ENCODE results near the gene ABCA4.

ABCA4 gene

DNA sequence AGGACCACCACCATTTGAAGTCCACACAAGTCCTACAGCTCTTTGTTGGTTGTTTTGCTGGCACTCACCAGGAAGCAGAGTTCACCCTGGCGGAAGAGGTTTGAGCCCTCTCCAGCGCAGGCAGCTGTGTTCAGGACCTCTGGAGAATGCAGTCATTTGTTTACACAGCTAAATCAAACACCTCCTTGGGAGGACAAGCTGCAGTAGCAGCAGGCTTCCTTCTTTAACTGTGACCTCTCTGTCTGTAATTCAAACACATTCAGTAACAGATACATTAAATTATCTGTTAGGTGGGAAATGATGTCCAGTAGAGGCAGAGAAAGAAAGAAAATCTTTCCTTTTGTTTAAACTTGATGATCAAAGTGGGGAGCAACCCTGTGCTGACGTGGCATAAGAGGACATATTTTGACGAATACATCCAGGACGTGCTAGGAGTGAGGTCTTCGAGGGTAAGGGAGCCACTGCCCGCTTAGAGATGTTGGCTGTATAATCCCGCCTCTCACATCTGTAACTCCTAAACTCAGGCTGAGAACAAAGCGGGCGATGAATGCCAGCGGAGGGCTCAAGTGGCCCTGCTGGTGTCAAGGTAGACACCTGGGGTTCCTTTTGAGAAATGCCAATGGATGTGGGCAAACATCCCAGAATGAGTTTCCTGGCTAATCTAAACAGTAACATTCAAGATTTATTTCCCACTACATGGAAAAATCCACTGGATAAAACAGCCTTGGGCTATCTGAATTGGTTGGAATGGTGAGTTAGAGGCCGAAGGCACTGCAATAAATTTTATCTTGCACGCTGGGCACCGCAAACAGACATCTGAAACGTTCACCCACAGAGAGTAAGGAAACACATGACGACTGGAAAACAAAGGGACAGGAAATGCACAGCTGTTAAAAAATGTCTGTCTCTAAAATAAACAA is 51.7 kb downstream of the ABCA4 start:
- Histone ChIP-seq H3K27ac (peak overlapping the region in 1 of 2 donors; percentile 30), H3K4me3 (no peak overlapping the region)
- TF ChIP-seq, protein P1, sequence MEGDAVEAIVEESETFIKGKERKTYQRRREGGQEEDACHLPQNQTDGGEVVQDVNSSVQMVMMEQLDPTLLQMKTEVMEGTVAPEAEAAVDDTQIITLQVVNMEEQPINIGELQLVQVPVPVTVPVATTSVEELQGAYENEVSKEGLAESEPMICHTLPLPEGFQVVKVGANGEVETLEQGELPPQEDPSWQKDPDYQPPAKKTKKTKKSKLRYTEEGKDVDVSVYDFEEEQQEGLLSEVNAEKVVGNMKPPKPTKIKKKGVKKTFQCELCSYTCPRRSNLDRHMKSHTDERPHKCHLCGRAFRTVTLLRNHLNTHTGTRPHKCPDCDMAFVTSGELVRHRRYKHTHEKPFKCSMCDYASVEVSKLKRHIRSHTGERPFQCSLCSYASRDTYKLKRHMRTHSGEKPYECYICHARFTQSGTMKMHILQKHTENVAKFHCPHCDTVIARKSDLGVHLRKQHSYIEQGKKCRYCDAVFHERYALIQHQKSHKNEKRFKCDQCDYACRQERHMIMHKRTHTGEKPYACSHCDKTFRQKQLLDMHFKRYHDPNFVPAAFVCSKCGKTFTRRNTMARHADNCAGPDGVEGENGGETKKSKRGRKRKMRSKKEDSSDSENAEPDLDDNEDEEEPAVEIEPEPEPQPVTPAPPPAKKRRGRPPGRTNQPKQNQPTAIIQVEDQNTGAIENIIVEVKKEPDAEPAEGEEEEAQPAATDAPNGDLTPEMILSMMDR (IDR thresholded peaks at IDR 0.05): no peak
- no peak for DNase-seq (ENCODE audit: low spot score)

DNA sequence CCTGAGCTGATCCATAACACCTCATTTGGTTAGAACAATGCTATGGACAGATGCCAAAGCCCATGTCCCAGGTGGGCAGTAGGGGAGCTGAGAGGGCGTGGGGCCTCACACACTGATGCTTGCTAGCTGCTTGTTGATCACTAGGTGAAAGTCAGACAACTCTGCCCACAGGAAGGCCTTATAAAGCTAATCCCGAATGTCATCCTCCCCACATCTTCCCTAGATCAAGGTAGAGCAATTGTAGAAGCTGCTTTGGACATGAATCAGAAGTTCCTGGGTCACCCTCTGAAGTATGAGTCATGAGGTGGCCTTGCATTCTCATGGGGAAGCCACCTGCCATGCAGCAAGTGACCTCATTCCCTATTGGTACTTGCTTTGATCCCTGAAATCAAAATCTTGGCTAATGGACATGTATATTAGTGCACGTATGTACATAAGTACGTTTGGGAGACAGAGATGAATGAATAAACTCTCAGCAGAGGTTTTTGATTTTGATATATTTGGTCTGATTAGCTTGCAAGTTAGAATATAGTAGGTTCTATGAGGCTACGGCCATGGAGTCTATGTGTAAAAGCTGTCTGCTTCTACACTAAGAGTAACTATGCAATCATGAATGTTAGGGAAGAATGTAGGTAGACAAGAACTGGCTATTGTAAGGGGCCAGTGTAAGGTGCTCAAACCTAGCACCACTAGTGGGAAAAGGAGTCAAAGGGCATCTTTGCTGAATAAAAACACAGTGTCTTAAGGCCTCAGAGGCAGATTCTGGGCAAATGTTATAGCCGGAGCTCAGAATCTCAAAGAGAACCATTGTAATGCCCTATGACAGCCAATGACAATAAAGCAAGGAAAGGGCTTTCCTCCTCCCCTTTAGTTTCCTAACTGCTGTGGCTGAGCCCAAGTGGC is 52.6 kb downstream of the ABCA4 start:
- DNase-seq (ENCODE audit: low spot score): no peak
- no peak overlapping the region for H3K4me3 ChIP-seq
- TF ChIP-seq, protein P1 (IDR thresholded peaks at IDR 0.05): no peak
- no peak overlapping the region for H3K27ac ChIP-seq

DNA sequence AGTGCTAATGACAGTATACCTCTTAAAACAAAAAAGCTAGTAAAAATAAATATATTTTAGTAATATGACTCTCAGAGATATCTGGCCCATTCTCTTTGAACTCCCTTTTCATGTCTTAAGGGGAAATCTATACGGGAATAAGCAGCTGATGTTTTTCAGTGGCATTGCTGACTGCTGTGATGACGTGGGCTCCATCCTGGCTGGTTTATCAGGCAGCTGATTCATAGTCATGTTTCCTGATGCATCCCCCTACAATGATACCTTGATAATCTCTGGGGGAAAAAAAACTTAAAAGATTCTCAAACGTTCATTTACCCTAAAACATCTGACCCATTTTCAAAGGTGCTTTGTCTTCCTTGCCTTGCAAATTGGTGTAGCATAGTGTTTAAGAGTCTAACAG is 53.8 kb downstream of the ABCA4 start:
- DNase-seq (ENCODE audit: low spot score): no peak
- TF ChIP-seq, protein P1 (IDR thresholded peaks at IDR 0.05): no peak
- Histone ChIP-seq H3K4me3 (no peak overlapping the region), H3K27ac (no peak overlapping the region)

DNA sequence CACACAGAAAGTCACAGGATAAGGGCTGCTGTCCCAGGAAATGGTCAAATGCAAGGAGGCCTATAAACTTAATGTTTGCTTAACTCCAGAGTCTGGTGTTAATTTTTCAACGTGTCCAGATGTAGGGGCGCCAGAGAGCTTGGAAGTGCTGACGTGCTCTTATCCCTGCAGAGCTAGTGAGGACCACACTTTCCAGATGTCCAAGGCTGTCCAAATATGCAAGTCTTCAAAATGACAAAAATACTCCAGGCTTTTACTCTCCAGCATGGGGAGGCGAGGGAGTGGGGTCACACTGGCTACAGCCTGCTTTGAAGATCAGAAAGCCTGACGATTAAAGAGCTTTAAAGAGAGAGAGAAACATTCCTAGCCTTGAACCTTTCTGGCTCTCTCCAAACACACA is 57.6 kb downstream of the ABCA4 start:
- TF ChIP-seq, protein P1 (IDR thresholded peaks at IDR 0.05): no peak
- peak; percentile 71 for DNase-seq (ENCODE audit: low spot score)
- H3K4me3 ChIP-seq: no peak overlapping the region
- H3K27ac ChIP-seq: peak overlapping the region; percentile 6 to 16

DNA sequence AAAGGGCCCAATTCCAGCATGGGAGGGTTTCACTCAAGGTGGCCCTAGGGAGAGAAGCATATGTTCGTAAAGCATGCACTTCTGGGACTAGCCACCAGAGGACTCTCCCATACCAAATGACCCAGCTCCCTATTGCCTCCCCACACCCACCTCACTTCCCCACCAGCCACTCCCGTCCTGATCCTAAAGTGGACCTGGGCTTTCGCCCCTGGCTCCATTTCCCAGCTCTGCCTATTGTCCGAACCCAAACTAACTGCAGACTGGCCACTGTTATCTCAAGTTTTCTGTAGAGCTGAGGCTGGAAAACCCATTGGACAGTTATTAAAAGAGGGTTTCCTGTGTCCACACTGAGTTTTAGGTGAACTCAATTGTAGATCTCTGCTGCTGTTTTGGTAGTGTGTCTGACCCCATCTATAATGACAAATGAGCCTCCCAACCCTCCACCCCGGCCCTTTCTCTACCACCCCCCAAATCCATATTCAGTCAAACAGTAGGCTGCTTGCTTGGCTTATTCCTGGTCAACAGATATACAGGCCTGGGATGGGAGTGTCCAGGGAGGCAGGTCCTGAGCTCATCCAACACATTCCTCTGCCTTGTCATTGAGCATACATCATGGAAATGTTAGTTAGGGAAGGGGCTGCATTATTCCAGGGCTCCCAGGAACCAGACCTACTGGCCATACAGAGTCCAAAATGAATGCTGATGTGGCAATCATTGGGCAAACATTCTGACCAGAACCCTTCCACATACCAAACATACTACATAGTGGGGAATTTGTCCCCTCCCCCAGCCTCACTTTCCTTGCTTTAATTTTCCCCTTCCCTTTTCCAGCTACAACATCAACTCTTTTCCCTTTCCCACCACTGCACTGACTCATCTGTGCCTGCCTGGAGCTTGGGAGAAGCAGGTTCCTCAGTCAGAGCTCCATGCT is 59.2 kb downstream of the ABCA4 start:
- TF ChIP-seq, protein P1 (IDR thresholded peaks at IDR 0.05): peak; percentile 80
- DNase-seq (ENCODE audit: low spot score): peak; percentile 74
- no peak overlapping the region for H3K4me3 ChIP-seq
- H3K27ac ChIP-seq: peak overlapping the region in 1 of 2 donors; percentile 58

DNA sequence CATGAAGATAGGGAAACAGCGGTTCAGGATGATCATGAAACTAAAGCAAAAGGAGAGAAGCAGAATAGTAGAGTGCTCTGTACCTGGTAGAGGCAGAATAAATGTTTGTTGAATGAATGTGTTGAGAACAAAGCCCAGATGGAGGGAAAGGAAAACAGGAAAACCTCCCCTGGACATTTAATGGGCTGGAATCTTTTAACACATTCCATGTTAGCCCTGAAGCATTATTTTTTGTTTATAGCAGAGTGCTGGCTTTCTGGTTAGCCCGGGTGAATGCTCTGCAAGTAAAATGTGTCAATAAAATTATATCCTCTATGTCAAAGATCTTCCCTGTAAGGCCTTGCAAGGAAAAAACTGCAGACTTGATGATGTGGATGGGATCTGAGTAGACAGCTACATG is 60.2 kb downstream of the ABCA4 start:
- Histone ChIP-seq H3K4me3 (no peak overlapping the region), H3K27ac (no peak overlapping the region)
- no peak for DNase-seq (ENCODE audit: low spot score)
- TF ChIP-seq, protein P1 (IDR thresholded peaks at IDR 0.05): no peak
